WTC11 (cell line): ENCODE data around the gene SLC25A26. TPM values are rescaled to one million over a fixed set of nuclear protein-coding genes. Genes with fewer than 3 reads are reported as not detected.

Source experiments
- ATAC-seq: fragments of 200-7000 bp; cut with Tn5 transposase; 2 replicates; pipeline ENCODE4 v1.10.0; 2021; ENCODE audit warnings: mild to moderate bottlenecking, moderate library complexity
- CTCF ChIA-PET: fragments of 300-600 bp; sonication (Branson Sonifier 250); formaldehyde crosslinking; loops from one replicate; lab custom pipeline; 2021; ENCODE audit warnings: antibody characterized with exemption; lab: Charles Lee
- POLR2A ChIA-PET: fragments of 350-600 bp; sonication (Branson Sonifier 250); formaldehyde crosslinking; loops from one replicate; lab custom pipeline; 2021; ENCODE audit warnings: antibody characterized with exemption; lab: Charles Lee
- DNase-seq: peaks from one replicate; pipeline ENCODE4 v3.0.0; 2021; ENCODE audit warnings: low spot score
- H3K27ac Mint-ChIP-seq: 2 replicates; pipeline ENCODE4 v1.8.0; 2021; ENCODE audit warnings: mixed read lengths
- H3K27me3 Mint-ChIP-seq: 2 replicates; pipeline ENCODE4 v1.8.0; 2021; ENCODE audit warnings: low read depth, mild to moderate bottlenecking, moderate library complexity, mixed read lengths
- H3K36me3 Mint-ChIP-seq: 2 replicates; pipeline ENCODE4 v1.8.0; 2021; ENCODE audit warnings: mixed read lengths
- H3K4me1 Mint-ChIP-seq: 2 replicates; pipeline ENCODE4 v1.8.0; 2022; ENCODE audit warnings: mixed read lengths
- H3K4me3 Mint-ChIP-seq: 2 replicates; pipeline ENCODE4 v1.8.0; 2021; ENCODE audit warnings: mild to moderate bottlenecking, moderate library complexity, mixed read lengths
- H3K9me3 Mint-ChIP-seq: 2 replicates; pipeline ENCODE4 v1.8.0; 2021; ENCODE audit warnings: mixed read lengths
- ATF1 ChIP-seq: sonication (generic); formaldehyde crosslinking; IDR thresholded peaks from 2 replicates; pipeline ENCODE4 v1.8.1; 2023; ENCODE audit warnings: mild to moderate bottlenecking, moderate library complexity, missing genetic modification reagents
- ATF2 ChIP-seq: sonication (generic); formaldehyde crosslinking; IDR thresholded peaks from 2 replicates; pipeline ENCODE4 v1.8.1; 2022; ENCODE audit warnings: low read depth, missing genetic modification reagents, borderline replicate concordance
- ATF6 ChIP-seq: sonication (generic); formaldehyde crosslinking; IDR thresholded peaks from 2 replicates; pipeline ENCODE4 v1.8.1; 2023; ENCODE audit warnings: mild to moderate bottlenecking, missing genetic modification reagents
- CDX4 ChIP-seq: fragments of 250-450 bp; sonication (Bioruptor Pico); IDR thresholded peaks from 2 replicates; pipeline ENCODE4 v1.9.0; 2021; ENCODE audit warnings: moderate library complexity, mild to moderate bottlenecking, inconsistent platforms, borderline replicate concordance
- EMX1 ChIP-seq: fragments of 250-450 bp; sonication (Bioruptor Pico); IDR thresholded peaks from 2 replicates; pipeline ENCODE4 v1.8.0; 2021; ENCODE audit warnings: mild to moderate bottlenecking
- FOXP4 ChIP-seq: sonication (generic); formaldehyde crosslinking; IDR thresholded peaks from 2 replicates; pipeline ENCODE4 v1.8.0; 2022; ENCODE audit warnings: mild to moderate bottlenecking, missing genetic modification reagents
- GTF2I ChIP-seq: fragments of 250-450 bp; sonication (Bioruptor Pico); conservative IDR thresholded peaks from 2 replicates; pipeline ENCODE4 v1.4.0; 2021; ENCODE audit warnings: mild to moderate bottlenecking
- HMGA2 ChIP-seq: fragments of 250-450 bp; sonication (Bioruptor Pico); IDR thresholded peaks from 2 replicates; pipeline ENCODE4 v1.4.0; 2021; ENCODE audit warnings: mild to moderate bottlenecking, moderate library complexity
- KAT7 ChIP-seq: sonication (generic); formaldehyde crosslinking; IDR thresholded peaks from 2 replicates; pipeline ENCODE4 v1.8.1; 2023; ENCODE audit warnings: missing genetic modification reagents, mild to moderate bottlenecking, borderline replicate concordance
- MYBL2 ChIP-seq: sonication (generic); formaldehyde crosslinking; IDR thresholded peaks from 2 replicates; pipeline ENCODE4 v1.8.1; 2023; ENCODE audit warnings: mild to moderate bottlenecking, moderate library complexity, missing genetic modification reagents
- NR3C1 ChIP-seq: sonication (generic); formaldehyde crosslinking; conservative IDR thresholded peaks from 2 replicates; pipeline ENCODE4 v1.8.1; 2023; ENCODE audit warnings: low read depth, mild to moderate bottlenecking, missing genetic modification reagents
- OVOL2 ChIP-seq: fragments of 250-450 bp; sonication (Bioruptor Pico); IDR thresholded peaks from 2 replicates; pipeline ENCODE4 v1.9.0; 2021; ENCODE audit warnings: mild to moderate bottlenecking, borderline replicate concordance
- PRRX2 ChIP-seq: fragments of 250-450 bp; sonication (Bioruptor Pico); IDR thresholded peaks from 2 replicates; pipeline ENCODE4 v1.8.0; 2021; ENCODE audit warnings: mild to moderate bottlenecking
- TCF7 ChIP-seq: sonication (generic); formaldehyde crosslinking; IDR thresholded peaks from 2 replicates; pipeline ENCODE4 v1.8.0; 2022; ENCODE audit warnings: mild to moderate bottlenecking, low read depth, missing genetic modification reagents, moderate library complexity
- TEAD1 ChIP-seq: sonication (generic); formaldehyde crosslinking; IDR thresholded peaks from 2 replicates; pipeline ENCODE4 v1.8.0; 2022; ENCODE audit warnings: mild to moderate bottlenecking, missing genetic modification reagents
- TEAD4 ChIP-seq: sonication (generic); formaldehyde crosslinking; IDR thresholded peaks from 2 replicates; pipeline ENCODE4 v1.8.0; 2022; ENCODE audit warnings: mild to moderate bottlenecking, missing genetic modification reagents
- ZBTB43 ChIP-seq: sonication (generic); formaldehyde crosslinking; IDR thresholded peaks from 2 replicates; pipeline ENCODE4 v1.8.1; 2023; ENCODE audit warnings: mild to moderate bottlenecking, missing genetic modification reagents
- ZNF281 ChIP-seq: sonication (generic); formaldehyde crosslinking; IDR thresholded peaks from 2 replicates; pipeline ENCODE4 v1.8.0; 2023; ENCODE audit warnings: mild to moderate bottlenecking, missing genetic modification reagents
- ZNF317 ChIP-seq: sonication (generic); formaldehyde crosslinking; IDR thresholded peaks from 2 replicates; pipeline ENCODE4 v1.8.1; 2023; ENCODE audit warnings: low read depth, mild to moderate bottlenecking, moderate library complexity, missing genetic modification reagents, borderline replicate concordance
- ZNF416 ChIP-seq: fragments of 250-450 bp; sonication (Bioruptor Pico); IDR thresholded peaks from 2 replicates; pipeline ENCODE4 v1.9.0; 2021; ENCODE audit warnings: mild to moderate bottlenecking, inconsistent platforms
- ZNF423 ChIP-seq: fragments of 250-450 bp; sonication (Bioruptor Pico); IDR thresholded peaks from 2 replicates; pipeline ENCODE4 v2.1.2; 2022; ENCODE audit warnings: mild to moderate bottlenecking, moderate library complexity
- ZNF512 ChIP-seq: sonication (generic); formaldehyde crosslinking; IDR thresholded peaks from 2 replicates; pipeline ENCODE4 v1.8.1; 2022; ENCODE audit warnings: missing genetic modification reagents, borderline replicate concordance
- total RNA-seq: library from RNA; stranded (reverse); gene quantifications from 3 replicates; pipeline ENCODE4 v1.2.3, GENCODE V29; 2021

SLC25A26 gene
- total RNA-seq, 1 experiment from 2014 or later, result 29.1 TPM

GRCh38 chr3:66322436-66322835 lies 101.6 kb downstream of the SLC25A26 start:
- no peak for ATAC-seq
- H3K27me3 Mint-ChIP-seq, result no peaks in the 10 kb centered on the region
- DNase-seq, result no peak
- H3K4me3 Mint-ChIP-seq, result no peak overlapping the region
- TF ChIP-seq OVOL2 (CRISPR knock-in tag) (no peak), TEAD1 (CRISPR knock-in tag) (no peak), ATF1 (CRISPR knock-in tag) (no peak), KAT7 (no peak), CDX4 (CRISPR knock-in tag) (no peak), TCF7 (CRISPR knock-in tag) (no peak), ATF2 (CRISPR knock-in tag) (no peak), TEAD4 (CRISPR knock-in tag) (no peak), PRRX2 (no peak), ZNF317 (no peak), GTF2I (CRISPR knock-in tag) (no peak), ATF6 (CRISPR knock-in tag) (no peak), NR3C1 (CRISPR knock-in tag) (no peak), HMGA2 (CRISPR knock-in tag) (no peak)
- ChIA-PET CTCF (no interaction called here), POLR2A (no interaction called here)
- H3K27ac Mint-ChIP-seq, result no peak overlapping the region
- no peaks in the 10 kb centered on the region for H3K36me3 Mint-ChIP-seq
- peaks cover 18% of the 10 kb centered on the region for H3K4me1 Mint-ChIP-seq
- H3K9me3 Mint-ChIP-seq, result peaks cover 5% of the 10 kb centered on the region; the same call in 1 of the 2 replicates

- Mint-ChIP-seq H3K36me3 (no peaks in the 10 kb centered on the region), H3K27ac (no peak overlapping the region), H3K4me1 (peaks cover 7% of the 10 kb centered on the region), H3K4me3 (no peak overlapping the region), H3K27me3 (no peaks in the 10 kb centered on the region), H3K9me3 (peaks cover 5% of the 10 kb centered on the region; the same call in 1 of the 2 replicates)
- ChIA-PET POLR2A (no interaction called here), CTCF (no interaction called here)
- ATAC-seq (no peak), DNase-seq (no peak)
- TF ChIP-seq EMX1 (CRISPR knock-in tag) (no peak), ZNF281 (CRISPR knock-in tag) (no peak), ATF2 (CRISPR knock-in tag) (no peak), ZNF416 (CRISPR knock-in tag) (no peak), MYBL2 (CRISPR knock-in tag) (no peak), ZNF423 (CRISPR knock-in tag) (no peak), ZBTB43 (no peak), ZNF512 (CRISPR knock-in tag) (no peak), FOXP4 (CRISPR knock-in tag) (no peak), OVOL2 (CRISPR knock-in tag) (no peak), GTF2I (CRISPR knock-in tag) (no peak)
Measured at GRCh38 chr3:66326340-66326739, 105.5 kb downstream of the SLC25A26 start.
